GM18867 (cell line): ENCODE data around the gene RING1.

Experiments used
- ATAC-seq: cut with Tn5 transposase; IDR thresholded peaks from one replicate; pipeline ENCODE4 v1.9.1; 2021; ENCODE audit warnings: mild to moderate bottlenecking, moderate library complexity; ENCODE audit not compliant: unreplicated experiment

RING1 gene

DNA sequence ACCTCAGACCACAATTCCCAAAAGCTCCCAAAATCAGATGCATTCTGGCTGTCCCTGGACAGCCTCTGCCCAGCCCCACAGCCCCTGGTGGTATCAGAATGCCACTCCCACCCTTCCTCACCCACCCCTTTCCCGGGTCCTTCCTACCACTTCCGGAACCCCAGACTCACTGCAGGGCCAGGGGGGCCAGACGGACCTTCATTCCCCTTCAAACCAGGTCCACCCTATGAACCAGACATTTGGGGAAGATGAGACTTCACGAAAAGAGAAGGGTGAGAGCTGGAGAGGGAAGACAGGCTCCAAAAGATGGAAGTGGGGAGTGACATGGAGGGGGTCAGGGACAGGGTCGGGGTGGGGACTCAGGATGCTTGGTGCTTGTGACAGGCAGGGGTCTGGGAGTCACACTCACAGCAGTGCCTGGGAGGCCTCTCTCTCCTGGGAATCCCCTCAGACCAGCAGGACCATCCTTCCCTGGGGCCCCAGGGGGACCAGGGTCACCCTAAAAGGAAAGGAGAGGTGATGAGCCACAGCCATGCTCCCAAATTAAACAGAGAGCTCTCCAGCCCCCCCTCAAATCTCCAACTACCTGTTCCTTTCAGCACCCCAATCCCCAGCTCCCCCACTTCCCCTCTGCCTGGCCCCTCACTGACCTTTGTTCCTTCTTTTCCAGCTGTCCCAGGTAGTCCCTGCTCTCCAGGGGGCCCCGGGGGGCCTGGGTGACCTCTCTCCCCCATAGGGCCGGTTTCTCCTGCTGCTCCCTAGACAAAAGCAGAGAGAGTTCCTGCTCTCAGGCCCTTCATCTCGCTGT, 36.2 kb upstream of the RING1 start:
- no peak for ATAC-seq

DNA sequence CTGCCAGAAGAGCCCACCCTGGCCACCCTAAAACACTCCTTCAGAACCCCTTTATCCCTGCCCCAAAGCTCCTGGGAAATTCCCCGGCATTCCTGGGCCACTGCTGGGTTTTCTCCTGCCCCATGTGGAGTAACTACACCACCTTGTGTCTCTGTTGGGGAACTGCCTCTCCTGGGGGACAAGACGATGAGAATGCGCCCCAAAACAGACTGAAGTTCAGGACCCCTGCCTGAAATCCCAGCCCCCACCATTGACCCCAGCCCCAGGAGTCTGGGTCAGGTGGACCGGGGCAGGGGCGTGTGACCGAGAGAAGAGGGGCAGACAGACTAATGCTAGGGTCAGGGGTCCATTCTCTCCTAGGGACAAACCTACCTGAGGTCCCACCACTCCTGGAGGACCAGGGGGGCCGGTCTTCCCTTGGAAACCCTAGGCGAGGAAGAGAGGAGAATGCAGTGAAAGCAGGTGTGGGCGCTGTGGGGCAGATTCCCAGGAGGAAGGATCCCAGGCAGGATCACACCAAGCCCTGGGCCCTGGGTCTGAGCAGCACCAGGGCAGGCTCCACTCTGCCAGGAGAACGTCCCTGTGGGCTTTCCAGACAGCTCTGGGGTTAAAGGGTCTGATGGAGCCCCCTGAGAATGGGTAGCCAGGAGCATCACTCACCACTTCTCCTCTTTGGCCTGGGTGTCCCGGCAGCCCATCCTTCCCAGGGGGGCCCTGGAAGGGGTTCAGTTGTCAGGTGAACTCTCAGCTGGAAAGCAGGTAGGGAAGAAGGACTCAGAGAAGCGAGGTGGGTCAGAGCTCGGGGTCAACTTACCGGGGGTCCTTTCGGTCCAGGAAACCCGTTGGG, 35.4 kb upstream of the RING1 start:
- no peak for ATAC-seq

DNA sequence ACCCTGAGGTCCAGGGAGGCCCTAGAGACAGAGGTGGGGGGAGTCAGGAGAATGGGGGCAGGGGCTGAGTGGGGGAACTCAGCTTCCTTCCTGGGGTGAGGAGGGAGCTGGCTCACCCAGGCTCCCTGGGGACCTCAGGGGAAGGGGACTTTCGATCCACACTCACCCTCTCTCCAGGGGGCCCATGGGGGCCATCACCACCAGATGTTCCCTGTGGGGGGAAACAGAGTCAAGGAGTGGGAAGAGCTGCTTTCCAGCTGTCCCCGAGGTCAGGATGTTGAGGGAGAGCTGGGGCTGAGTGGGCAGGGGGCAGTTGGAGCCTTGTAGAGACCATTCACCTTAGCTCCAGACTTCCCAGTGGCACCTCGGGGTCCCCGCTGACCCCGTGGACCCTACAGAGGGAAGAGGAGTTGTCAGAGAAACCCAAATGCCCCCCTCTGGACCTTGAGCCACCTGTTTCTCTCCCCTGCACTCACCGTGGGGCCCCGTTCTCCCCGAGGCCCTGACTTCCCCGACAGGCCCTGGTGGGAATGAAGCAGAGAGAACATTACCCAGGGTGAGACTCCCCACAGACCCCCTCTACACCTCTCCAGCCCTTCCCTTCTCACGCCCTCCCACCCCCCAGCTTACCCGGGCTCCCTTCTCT, 34.6 kb upstream of the RING1 start:
- ATAC-seq: no peak

DNA sequence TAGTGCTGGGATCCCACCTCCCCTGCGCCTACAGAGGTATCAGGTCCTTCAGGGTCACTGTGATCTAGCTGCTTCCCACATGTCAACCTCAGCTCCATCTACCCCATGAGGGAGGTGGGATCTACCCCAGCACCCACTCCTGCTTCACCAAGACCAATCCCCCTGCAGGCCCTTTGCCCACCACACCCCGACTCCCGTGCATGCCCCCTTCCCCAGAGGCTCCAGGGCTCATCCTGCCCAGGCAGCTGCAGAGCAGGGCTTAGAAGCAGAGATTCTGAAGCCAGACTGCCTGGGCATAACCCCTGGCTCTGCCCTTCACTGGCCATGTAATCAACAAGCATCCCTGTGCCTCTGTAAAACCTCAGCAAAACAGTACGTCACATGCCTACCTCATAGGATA, 33.5 kb upstream of the RING1 start:
- no peak for ATAC-seq

DNA sequence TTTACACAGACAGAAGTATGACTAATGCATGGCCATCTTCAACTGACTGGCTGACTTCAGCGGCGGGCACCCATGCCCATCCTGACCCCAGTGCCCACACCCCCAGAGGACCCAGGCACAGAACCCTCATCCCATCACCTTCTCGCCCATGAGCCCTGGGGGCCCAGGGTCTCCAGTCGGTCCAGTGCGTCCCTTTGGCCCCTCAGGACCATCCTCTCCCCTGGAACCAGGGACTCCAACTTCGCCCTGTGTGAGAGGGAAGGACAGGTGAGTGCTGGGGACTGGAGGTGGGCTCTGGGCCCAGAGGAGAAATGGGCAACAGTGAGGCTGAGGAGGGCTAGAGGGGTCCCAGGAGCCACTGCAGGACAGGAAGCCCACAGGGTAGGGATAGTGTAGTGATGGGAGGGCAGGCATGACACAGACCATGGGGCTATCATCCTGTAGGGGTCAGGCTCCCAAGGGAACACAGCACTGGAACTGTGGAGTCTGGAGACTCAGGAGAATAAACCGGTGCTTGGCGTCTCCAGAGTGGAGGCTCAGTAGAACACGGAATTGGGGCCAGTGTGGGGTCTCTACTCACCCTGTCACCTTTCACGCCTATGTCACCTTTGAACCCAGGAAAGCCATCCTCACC, 32.7 kb upstream of the RING1 start:
- ATAC-seq: no peak

DNA sequence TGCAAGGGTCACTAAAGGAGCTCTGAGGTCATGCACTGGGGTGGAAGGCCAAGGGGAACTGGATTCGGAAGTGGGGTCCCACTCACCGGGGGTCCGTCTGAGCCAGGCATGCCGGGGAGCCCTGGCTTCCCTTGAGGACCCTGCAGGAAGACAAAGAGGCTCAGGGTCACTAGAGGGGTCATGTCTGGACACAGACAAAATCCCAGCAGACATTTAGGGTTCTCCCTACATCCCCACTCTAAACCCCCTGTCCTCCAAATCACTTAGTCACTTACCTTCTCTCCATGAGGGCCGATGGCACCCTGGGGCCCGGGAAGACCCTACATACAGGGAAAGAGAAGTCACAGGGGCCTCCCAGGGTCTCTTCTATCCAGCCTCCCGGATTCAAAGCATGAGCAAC, 31.4 kb upstream of the RING1 start:
- ATAC-seq: no peak

DNA sequence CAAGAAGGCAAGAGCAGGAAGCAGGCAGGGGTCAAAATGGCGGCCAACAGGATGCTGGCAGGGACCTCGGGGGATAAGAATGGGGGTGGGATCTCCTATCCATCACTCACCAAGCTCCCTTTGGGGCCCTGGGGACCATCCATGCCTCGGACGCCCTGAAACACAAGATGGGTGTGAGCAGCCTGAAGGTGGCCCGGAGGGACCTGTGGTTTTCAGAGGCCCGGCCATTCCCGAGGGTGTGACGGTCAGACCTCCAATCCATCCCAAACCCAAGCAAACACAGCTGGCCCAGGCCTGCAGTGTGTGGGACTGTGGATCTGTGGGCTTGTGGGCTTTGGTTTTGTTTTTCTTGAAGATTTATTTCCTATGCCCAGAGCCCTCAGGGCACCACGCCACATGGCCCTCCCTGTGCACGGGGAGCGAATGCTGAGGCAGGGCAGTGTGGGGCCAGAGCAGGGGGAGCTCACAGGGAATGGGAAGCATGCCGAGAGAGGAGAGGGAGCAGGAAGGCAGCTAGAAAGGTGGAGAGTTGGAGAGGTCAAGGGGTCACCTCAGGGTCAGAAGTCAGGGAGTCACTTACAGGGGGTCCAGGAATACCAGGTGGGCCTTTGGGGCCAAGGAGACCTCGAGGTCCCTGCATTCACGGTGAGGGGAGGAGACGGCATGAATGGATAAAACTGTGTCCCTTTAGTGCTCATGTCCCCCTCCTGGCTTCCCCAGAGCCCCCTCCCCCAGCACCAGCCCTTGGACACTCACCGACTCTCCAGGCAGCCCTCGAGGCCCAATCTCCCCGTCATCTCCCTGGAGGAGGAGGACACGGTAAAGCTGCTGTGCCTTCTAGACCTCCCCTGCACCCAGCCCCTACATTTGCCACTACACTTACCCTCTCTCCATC, 30.5 kb upstream of the RING1 start:
- ATAC-seq: no peak

DNA sequence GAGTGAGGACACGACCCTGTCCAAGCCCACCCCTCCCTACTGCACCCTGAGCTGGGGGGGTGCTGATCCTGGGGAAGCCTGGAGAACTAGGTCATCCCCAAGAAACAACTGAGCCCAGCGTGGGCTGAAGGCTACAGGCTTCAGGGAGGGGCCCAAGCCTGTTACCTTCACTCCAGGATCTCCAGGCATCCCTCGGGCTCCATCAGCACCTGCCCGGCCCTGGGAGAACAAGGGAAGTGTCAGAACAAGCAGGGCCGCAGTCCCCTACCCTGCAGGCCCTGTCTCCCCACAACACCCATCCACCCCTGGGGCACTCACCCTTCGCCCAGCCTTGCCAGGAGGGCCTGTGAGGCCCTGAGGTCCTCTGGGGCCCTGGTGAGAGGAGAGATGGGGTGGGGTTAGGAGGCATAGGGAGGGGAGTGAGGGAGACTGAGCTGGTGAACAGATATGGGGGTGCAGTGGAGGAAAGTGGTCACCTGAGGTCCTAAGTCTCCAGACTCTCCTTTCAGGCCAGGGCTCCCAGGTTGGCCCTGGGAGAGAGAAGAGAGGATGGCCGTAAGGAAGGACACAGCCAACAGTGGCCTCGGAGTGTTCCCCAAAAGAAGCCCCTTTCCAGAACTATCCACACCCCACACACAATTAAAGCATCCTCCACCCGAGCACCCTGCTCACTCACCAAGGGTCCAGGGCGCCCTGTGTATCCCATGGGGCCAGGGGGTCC, 29.4 kb upstream of the RING1 start:
- no peak for ATAC-seq

DNA sequence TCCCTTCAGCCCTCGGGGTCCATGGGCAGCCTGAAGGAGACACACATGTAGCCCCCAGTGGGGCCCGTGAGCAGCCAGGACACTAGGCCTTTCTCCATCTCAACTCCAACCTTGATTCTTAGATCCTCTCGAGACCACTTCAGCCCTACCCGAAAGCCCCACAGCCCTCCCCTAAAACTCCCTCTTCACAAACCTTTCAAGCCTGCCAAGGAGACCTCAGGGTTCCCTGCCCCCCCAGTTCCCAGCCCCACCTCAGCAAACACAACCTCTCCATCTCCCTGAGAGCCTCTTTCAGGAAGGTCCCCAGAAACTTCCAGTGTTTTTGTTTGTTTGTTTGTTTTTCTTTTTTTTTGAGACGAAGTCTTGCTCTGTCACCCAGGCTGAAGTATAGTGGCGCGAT, 27.2 kb upstream of the RING1 start:
- no peak for ATAC-seq

DNA sequence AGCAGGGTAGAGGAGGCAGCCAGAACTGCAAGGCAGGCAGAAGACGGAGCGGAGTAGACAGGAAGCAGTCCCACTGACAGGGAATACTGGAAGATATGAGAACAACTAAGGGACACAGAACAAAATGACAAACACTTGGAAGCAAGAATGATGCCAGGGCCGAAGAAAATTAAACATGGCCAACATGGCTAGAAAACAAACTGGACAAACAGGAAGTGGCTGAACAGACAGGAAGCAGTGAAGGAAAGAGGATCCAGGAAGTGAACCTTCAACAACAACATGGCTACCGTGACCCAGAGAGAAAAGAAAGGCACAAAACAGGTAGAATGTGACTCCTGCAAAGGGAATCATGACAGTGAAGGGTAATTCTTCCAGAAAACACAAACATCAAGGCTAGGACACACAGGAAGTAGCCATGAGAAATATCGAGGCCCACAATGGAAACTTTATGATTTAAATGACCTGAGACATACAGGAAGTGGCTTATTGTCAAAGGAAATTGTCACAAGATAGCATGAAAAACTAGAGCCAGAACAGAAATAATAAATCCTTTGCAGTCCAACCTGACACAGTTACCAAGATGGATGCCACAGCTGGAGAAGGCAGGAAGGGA, 25.1 kb upstream of the RING1 start:
- no peak for ATAC-seq

DNA sequence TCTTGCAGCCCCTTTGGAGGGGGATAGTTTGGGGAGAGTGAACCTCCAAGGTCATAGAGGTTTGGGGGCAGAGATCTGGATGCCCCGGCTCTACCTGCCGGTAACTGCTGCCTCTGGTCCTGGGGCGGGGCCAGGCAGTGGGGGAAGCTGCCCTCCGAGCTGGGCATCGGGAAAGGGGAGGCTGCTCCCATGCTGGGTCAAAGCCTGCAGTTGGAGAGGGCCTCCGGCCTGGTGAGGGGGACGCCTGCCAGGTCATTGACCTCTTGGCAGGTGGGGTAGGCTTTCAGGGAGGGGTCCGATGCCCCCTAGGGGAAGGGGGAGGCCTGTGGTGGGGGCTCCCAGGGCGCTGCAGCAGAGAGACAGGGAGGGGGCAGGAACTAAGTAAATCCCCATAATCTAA, 23.1 kb upstream of the RING1 start:
- no peak for ATAC-seq

DNA sequence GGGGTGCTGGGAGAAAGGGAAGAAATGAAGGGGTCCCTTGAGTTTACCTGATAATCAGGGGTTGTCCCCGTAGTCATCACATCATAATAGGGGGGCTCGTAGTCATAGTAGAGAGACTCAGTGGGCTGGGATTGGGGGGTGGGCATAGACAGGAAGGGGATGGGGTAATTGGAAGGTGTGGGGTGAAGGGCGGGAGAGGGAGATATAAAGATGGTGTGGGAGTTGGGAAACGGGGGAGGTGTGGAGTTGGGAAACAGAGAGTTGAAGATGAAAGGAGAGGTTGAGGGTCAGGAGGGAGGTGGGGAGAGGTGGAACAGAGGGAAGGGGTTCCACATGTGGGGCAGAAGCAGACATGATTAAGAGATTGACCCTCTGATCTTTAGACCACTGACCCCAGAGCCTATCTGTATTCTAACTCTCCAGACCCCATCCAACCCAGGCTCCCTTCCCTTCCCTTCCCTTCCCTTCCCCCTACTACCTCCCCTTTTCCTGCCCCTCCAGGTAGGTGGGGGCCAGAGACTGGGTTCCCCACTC, 22.6 kb upstream of the RING1 start:
- ATAC-seq: no peak

DNA sequence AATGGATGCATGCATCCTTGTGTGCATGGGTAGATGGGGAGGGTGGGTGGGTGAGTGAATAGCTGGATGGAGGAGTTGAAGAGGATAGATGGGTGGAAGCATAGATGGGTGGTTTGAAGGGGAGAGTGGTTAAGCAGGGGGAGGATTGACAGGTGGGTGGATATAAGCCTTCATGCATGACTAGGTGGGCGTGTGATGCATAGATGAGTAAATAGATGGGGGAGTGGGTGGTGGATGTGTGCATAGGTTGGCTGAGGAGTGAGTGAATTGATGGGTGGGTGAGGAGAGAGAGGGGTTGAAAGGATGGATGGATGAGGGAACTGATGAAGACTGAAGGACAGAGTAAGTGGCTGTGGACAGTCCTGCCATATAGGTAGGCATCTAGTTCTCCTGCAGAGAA, 20.5 kb upstream of the RING1 start:
- ATAC-seq: no peak

DNA sequence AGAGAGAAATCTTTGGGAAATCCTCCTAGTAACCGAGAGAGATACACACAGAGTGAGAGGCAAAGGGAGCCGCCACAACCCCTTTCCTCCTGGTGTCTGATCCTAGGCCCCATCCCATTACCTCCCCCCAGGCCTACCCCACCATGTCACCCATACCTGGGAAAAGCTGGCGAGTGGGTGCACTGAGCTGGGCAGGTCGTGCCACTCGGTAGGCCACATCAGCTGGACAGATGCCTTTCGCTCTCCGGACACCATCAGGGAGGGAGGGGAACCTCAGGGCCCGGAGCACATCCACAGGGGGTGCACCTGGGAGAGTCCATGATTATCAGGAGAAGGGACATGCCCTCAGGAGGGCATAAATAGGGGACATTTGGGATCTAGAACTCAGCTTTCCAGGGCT, 19.1 kb upstream of the RING1 start:
- no peak for ATAC-seq

DNA sequence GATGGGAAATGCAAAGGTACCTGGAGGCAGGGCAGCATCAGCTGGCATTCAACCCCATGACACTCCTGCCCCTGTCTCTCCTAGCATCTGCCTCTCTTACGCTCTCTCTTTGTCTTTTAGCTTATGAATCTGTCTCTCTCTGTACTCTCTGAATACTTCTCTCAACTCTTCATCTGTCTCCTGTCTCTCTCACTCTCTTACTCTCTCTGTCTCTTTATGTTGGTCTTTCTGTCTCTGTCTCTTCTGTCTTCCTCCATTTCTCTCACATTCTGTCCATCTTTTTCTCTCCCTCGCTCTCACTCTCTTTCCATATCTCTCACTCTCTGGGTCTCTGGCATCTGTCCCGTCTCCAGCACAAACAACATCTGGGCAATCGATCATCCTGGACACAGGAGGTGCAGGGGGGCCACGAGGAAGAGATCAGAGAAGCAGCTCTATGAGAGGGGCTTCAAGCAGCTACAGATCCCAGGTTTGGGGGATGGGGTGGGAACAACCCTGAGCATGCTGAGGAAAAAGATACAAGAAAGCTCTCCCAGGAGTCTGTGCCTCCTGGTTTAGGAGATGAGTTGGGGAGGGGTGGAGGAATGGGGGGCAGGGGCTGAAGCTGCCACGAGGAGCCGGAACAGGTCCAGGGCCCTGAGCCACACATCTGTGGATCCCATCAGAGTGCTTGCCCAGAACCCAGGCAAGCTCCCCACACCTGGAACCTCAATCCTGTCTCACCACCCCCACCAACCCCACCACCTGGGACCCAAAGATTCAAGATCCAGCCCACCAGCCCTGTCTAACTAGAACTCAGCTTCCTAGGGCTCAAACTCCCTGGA, 18.5 kb upstream of the RING1 start:
- no peak for ATAC-seq

DNA sequence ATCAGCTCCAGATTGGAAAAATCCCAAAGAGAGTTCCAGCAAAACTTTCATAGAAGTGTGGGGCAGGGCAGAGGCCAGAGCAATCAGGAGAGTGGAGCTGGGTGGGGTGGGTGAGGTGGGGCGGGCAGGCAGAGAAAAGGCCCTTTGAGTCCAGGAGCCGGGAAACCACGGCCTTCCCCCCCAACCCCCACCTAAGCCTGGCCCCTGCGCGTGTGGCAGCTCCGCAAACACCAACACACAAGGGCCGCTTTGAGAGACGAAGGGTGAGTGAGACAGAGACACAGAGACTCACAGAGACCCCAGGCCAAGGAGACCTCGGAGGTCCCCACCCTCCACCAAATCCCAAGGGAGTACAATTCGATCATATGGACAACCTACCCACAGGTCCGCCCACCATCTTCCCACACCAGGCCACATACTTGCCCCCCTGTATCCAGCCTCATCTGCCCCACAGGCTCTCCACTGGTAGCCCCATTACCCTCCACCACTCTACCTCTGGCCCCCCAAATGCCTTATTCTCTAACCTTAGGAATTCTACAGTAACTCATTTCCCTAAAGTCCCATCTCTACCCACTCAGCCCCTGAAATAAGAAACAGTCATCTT, 17.7 kb upstream of the RING1 start:
- no peak for ATAC-seq

DNA sequence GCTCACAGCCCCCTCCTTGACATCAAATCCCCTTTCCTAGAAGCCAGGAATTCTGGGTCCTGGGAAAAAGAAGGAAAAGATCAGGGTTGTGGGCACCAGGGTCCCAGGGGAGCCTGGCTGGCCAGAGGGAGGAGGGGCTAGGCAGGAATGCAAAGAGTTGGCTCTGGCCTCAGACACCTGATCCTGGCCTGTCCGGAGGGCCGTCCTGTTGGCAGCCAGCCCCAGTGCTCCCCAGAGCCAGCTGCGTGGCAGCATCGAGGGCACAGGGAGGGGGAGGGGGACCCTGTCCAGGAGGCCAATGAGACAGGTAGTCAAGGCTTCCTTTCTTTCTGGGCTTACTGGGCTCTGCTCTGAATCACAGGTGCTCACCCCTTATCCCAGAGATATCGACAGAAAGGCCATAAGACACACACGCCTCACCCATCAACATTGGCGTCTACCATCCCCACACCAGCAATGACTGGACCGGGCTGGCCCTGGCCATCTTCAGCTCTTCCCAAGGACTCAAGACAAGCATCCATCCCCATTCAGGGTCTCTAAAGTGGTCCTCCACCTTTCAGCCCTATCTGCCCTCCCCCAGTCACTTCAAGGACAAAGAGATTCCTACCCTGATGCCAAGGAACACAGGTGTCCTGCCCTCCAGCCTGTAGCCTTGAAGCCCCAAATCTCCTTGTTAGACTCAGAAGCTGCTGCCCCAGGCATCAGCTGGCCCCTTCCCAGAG, 16.8 kb upstream of the RING1 start:
- no peak for ATAC-seq
